NCI-H2107 treated with DMSO at 0.1 percent for 48 hours (cell line): ENCODE measurements around the gene CASP12.
"Not testable (repeated sequence)": the region's sequence is repeated elsewhere in the genome, so short reads cannot be mapped to it uniquely, and the experiment has no call there.

Source experiments
- DNase-seq: peaks from one replicate; lab custom pipeline; 2025; ENCODE audit not compliant: unreplicated experiment; lab: John Stamatoyannopoulos, UW

The CASP12 gene

DNA sequence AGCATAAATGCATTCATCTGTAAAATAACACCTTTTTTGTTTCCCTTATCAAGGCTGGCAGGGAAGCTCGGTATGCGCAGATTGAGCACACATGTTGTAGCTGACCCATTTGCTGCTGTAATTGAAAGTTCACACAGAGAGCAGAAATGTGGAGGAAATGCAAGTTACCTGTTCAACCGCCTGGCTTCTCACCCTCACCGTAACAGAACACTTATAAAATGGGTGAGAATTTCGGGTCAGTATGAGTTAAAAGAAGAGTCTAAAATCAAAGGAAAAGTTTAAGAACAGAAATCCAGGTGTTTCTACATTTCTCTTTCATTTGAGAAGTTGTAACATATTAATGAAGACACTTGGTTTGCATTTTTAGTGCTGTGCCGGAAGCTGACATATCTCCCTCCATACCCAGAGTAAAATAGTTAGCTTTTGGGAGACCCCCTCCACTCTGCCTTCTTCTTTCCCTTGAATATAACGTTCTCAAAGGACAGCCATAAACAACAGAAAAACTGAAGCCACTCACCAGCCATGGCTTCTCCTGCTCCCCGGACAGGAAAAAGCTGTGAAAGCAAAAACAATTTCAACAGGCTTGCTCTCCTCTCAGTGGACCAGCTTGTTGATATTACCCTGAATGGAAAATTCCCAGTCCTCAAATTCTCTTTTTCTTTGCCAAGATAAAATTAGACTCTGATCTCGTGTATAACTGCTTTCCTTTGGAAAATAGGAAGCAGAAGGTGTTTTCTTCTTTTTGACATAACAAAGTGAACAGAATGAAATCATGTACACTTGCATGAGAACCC is at the start of gene CASP12:
Gene CASP12 (minus strand): TSS at position 570 of the 794 bp plus-strand sequence.
- no peak for DNase-seq

- peak; percentile 0 for DNase-seq
These were observed 48.6 kb upstream of the CASP12 start for GRCh38 chr11:104946907-104947306.

- DNase-seq: no peak
These were observed 45.8 kb upstream of the CASP12 start for GRCh38 chr11:104944076-104944475.

GRCh38 chr11:104943561-104943960 is 45.3 kb upstream of the CASP12 start:
- DNase-seq: no peak

- DNase-seq: no peak
These were observed 36.3 kb upstream of the CASP12 start for GRCh38 chr11:104934594-104934993.

- not testable (repeated sequence) for DNase-seq
These were observed 35.8 kb upstream of the CASP12 start for GRCh38 chr11:104934073-104934472.

DNA sequence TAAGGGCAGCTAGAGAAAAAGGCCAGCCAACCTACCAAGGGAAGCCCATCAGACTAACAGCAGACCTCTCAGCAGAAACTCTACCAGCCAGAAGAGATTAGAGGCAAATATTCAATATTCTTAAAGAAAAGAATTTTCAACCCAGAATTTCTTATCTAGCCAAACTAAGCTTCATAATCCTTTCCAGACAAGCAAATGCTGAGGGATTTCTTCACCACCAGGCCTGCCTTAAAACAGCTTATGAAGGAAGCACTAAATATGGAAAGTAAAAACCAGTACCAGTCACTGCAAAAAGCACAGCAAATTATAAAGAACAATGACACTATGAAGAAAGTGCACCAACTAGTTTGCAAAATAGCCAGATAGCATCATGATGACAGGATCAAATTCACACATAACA is 30.6 kb upstream of the CASP12 start:
- no peak for DNase-seq

DNA sequence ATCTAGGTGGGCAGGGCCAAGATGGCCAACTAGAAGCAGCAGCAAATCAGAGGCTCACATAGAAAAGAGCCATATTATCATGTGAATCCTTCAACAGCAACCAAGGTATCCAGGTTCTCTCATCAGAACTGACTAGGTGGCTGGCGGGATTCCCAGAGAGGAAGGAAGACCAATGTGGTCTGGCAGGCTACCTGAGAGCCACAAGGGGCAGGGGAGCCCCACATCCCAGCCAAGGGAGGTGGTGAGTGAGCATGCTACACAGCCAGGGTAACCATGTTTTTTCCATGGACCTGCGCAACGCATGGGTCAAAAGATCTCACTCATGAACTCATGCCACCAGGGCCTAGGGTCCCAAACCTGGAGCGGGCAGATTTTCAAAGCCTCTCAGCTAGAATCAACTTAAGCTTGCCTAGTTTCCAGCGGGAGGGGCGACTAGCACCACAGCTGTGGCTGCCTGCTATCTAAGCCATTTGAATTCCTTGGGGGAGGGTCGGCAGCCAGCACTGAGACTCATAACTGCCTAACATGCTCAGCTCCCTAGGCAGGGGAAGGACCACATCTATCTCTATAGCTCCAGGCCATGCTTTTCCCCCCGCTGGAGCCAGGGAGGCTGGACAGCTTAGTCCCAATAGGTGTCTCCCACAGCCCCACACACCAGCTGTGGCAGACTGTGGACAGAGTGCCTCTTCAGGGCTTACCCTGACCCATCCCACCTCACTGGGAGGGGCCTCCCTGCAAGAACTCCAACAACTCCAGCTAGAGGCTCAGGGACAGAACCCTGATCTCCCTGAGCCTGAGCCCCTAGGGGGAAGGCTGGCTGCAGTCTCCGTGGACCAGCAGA is 28.7 kb upstream of the CASP12 start:
- no peak for DNase-seq

GRCh38 chr11:104925850-104926249 is 27.6 kb upstream of the CASP12 start:
- no peak for DNase-seq

DNA sequence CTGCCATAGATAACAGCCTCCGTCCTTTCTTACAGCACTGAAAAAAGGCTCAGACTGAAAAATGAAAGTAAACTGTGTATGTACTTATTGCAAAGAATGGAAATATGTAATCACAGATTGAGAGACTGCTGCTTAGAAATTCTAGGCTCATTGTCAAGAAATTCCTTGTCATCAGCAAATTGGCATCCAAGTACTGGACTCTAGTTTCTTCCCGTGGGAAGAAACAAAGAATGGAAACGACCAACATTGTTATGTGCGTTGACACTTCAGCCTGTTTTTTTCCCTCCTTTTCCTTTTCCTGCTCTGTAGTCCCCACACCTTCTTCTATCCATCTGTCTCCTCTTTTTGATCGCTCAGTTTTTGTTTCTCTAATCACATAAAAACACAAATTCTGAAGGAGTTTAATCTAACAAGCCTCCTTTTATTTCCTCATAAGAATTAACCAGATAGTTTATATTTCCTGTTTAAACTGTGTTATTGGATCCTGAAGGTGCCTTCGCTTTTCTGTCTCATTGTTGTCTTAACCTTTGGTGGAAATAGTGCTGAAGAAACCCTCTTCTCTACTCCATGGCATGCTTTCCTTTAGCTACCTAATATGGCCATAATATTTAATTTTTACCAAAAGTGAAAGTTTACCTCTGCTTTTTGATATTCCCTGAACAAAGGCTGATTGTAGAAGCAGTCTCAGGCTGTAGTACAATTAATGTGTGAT is 20.0 kb upstream of the CASP12 start:
- DNase-seq: no peak

DNA sequence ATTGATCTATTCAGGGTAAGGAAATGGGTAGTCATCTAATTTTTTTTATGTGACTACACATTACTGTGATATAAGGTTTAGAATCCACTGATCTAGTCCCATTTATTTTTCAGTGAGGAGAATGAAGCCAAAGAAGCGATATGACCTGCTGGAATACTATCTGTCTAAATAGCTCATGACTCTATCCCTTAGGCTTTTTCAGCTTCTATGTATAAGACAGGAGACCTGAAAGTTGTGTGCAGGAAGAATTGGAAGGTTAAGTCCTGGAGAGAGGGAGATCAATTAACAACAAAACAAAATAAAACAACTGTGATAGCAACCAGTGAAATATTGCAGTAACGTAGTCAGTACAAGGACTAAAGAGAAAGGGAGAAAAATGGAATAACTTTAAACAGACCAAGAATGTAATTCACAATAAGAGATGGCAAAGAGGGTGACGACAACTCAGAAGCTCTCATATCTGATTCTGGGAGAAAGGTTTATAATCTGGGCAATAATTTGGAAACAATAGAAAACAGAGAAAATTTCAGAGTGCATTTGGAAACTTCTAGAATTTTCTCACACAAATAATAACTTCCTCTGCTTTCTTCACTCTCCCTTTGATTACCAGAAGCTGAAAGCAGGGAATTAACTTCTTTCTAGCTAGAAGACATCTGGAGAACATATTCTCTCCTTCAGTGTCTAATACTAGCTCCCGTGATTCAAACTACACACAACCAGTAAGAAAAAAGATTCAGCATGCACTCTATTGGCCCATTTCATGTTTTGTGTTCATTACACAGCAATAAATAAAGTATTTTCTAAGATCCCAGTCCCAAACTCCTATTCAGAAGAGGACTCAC is 19.2 kb upstream of the CASP12 start:
- no peak for DNase-seq

- DNase-seq: no peak
These were observed 18.2 kb upstream of the CASP12 start for GRCh38 chr11:104916442-104916841.

DNA sequence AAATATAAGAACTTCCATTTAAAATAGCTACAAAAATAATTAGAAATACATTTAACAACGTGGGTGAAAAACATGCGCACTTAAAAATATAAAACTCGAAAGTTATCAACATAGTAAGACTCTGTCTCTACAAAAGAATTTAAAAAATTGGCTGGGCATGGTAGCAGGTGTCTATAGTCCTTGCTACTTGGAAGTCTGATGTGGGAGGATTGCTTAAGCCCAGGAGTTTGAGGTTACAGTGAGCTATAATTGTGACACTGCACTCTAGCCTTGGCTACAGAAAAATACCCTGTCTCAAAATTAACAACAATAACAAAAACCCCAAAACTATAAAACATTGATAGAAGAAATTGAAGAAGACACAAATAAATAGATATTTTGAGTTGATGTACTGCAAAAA is 13.8 kb upstream of the CASP12 start:
- DNase-seq: no peak

- no peak for DNase-seq
These were observed 9.9 kb upstream of the CASP12 start for GRCh38 chr11:104908186-104908531.

GRCh38 chr11:104907521-104908185 is 9.4 kb upstream of the CASP12 start:
- no peak for DNase-seq

- no peak for DNase-seq
These were observed 7.0 kb upstream of the CASP12 start for GRCh38 chr11:104905271-104905670.

DNA sequence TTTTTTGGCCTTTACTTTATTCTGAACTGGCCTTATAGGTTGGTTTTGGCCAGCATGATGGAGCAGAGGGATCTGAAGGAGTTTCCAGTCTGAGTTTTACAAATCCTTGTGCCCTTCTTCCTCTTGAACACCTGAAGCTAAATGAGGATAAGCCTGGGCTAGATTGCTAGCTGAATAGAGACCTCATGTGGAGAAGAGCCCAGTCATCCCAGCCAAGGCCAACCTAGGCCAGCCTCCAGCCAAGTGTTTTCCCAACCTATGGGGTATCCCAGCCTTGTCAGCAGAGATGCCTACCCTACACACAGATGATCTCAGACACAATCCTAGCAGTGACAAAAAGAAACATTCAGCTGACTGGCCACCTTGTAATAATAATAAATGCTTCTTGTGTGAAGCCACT is 966 bp upstream of the CASP12 start:
- no peak for DNase-seq

- no peak for DNase-seq
These were observed 389 bp upstream of the CASP12 start for GRCh38 chr11:104898685-104899013.

DNA sequence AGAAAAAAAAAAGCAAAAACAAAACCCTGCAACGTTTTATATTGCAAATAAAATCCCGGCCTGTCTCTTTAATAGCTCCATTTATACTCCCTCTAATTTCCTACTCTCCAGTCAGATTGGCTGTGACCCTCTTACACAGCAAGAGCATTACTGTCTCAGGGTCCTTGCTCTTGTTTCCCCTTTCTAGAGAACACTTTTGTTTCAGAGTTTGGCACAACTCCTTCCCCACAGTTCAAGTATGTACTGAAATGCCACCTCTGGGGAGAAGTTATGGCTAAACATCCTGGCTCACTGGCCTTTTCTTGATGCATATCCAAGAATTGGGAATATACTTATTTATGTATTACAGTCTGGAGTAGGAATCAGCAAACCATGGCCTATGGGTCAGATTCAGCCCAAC is 2.6 kb downstream of the CASP12 start:
- DNase-seq: no peak

- DNase-seq: no peak
These were observed 4.4 kb downstream of the CASP12 start for GRCh38 chr11:104893876-104894275.
